Measurements from ENCODE around the gene SIM2. TPM values are rescaled to one million over a fixed set of nuclear protein-coding genes. Genes with fewer than 3 reads are reported as not detected.

The SIM2 gene
- total RNA-seq, 1 experiment from 2014 or later, result not detected

GRCh38 chr21:36767096-36767495, 68.2 kb downstream of the SIM2 start:
- Mint-ChIP-seq H3K27ac (no peak overlapping the region), H3K27me3 (ENCODE audit: low read depth) (no peaks in the 10 kb centered on the region), H3K9me3 (no peaks in the 10 kb centered on the region), H3K4me3 (no peak overlapping the region), H3K4me1 (peaks cover 19 to 22% of the 10 kb centered on the region in 2 experiments), H3K36me3 (ENCODE audit: insufficient read depth in 1 of 3, low read depth in 3 of 3) (peaks cover 0 to 2% (median 0%) of the 10 kb centered on the region in 3 experiments; a peak in 1 of 7 replicates)
- no peaks in the 10 kb centered on the region for H3K23me2 ChIP-seq (ENCODE audit: insufficient read length, low read depth, low read length, poor library complexity, severe bottlenecking)
- H2AK5ac ChIP-seq (ENCODE audit: insufficient read length, low read length), result no peak overlapping the region
- H3K4me1 ChIP-seq (ENCODE audit: insufficient read depth, low read length), result no peaks in the 10 kb centered on the region; the same call in 1 of the 2 replicates
- no peak overlapping the region for H3K4me2 ChIP-seq (ENCODE audit: insufficient read depth, insufficient read length, low read length)
- no peak overlapping the region for H2BK5ac ChIP-seq (ENCODE audit: insufficient read length, low read length)
- no peaks in the 10 kb centered on the region for H3K79me1 ChIP-seq (ENCODE audit: insufficient read depth, low read depth, low read length, poor library complexity, severe bottlenecking)
- H2BK12ac ChIP-seq (ENCODE audit: insufficient read length, low read depth, low read length), result no peak overlapping the region
- TF ChIP-seq CTCF (conservative IDR thresholded peaks at IDR 0.05), result no peak
- no peak overlapping the region for H3K27ac ChIP-seq (ENCODE audit: insufficient read length, low read depth, low read length)
- H4K91ac ChIP-seq (ENCODE audit: insufficient read length, low read depth, low read length), result no peak overlapping the region
- no peak overlapping the region for H4K5ac ChIP-seq (ENCODE audit: insufficient read length, low read depth, low read length)
- no CpG with 5 or more reads among the region's 11 CpGs for WGBS (ENCODE audit: extremely low coverage, insufficient read length, low lambda C conversion rate)
- H4K20me1 ChIP-seq (ENCODE audit: control insufficient read depth, insufficient read depth, insufficient read length), result no peaks in the 10 kb centered on the region
- no peak overlapping the region for H3K18ac ChIP-seq (ENCODE audit: insufficient read length, low read depth, low read length)
- no peak overlapping the region for H3K14ac ChIP-seq (ENCODE audit: insufficient read depth, low read length)
- H3K56ac ChIP-seq (ENCODE audit: insufficient read length, low read depth, low read length), result no peak overlapping the region
- no peaks in the 10 kb centered on the region for H3K79me2 ChIP-seq (ENCODE audit: insufficient read depth, low read length)
- no peak overlapping the region for H4K8ac ChIP-seq (replicated peaks; ENCODE audit: insufficient read length, low read depth, low read length)
- H3K27me3 ChIP-seq (ENCODE audit: insufficient read depth, low read length), result no peaks in the 10 kb centered on the region
- no peak overlapping the region for H3K4ac ChIP-seq (ENCODE audit: low read depth, low read length)
- H2AFZ ChIP-seq (ENCODE audit: low read length), result no peak overlapping the region
- H3T11ph ChIP-seq (ENCODE audit: low read length), result no peak overlapping the region
- no peak overlapping the region for H3K9ac ChIP-seq (ENCODE audit: extremely low read depth, insufficient read length, low read length)
- H3K23ac ChIP-seq (ENCODE audit: insufficient read length, low read depth, low read length), result no peak overlapping the region
- DNase-seq, result no peak
- no peak overlapping the region for H2BK120ac ChIP-seq (ENCODE audit: low read depth, low read length, poor library complexity, severe bottlenecking)
- H2BK20ac ChIP-seq (ENCODE audit: low read depth, low read length, poor library complexity, severe bottlenecking), result no peak overlapping the region
- no peak overlapping the region for H2BK15ac ChIP-seq (ENCODE audit: low read depth, low read length)
- H3K9me3 ChIP-seq (ENCODE audit: control insufficient read depth, low read depth, low read length), result no peaks in the 10 kb centered on the region

Data from H9 (cell line).